Breast epithelium (tissue), 4 donors: ENCODE measurements around the gene PLA2G4C. TPM values are rescaled to one million over a fixed set of nuclear protein-coding genes. Genes with fewer than 3 reads are reported as not detected.

Experiments
- DNase-seq, 2 donors: peaks; one replicate each; pipeline ENCODE4 v3.0.0-alpha.2; 2019; ENCODE audit warnings: low spot score in 2 of 2
- H3K27ac ChIP-seq, 2 donors: fragments of 200-600 bp; sonication (generic) in 1 of 2; one replicate each; pipeline ENCODE4 v1.5.1; 2016 to 2019; ENCODE audit warnings: mild to moderate bottlenecking in 1 of 2
- H3K27me3 ChIP-seq, 2 donors: fragments of 200-600 bp; sonication (generic) in 1 of 2; one replicate each; pipeline versions ENCODE4 v1.5.1 to v1.6.0; 2017 to 2019; ENCODE audit warnings: control low read depth in 1 of 2, mild to moderate bottlenecking in 1 of 2
- H3K36me3 ChIP-seq: fragments of 200-600 bp; one replicate; pipeline ENCODE4 v1.5.1; 2019
- H3K4me1 ChIP-seq, 2 donors: fragments of 200-600 bp; sonication (generic); one replicate each; pipeline ENCODE4 v1.5.1; 2016 to 2019; ENCODE audit warnings: control low read depth in 1 of 2
- H3K4me3 ChIP-seq, 3 donors: fragments of 200-600 bp; sonication (generic); 1 replicate in 2 of 3; 2 replicates in 1 of 3; pipeline ENCODE4 v1.5.1; 2016 to 2019; ENCODE audit warnings: mild to moderate bottlenecking in 3 of 3, moderate library complexity in 2 of 3
- H3K9me3 ChIP-seq, 2 donors: fragments of 200-600 bp; sonication (generic) in 1 of 2; one replicate each; pipeline ENCODE4 v1.5.1; 2016 to 2019; ENCODE audit warnings: control low read depth in 1 of 2
- POLR2A ChIP-seq: fragments of 450-650 bp; IDR thresholded peaks from one replicate; pipeline ENCODE4 v1.6.1; 2016; ENCODE audit warnings: antibody characterized with exemption, mild to moderate bottlenecking, moderate library complexity
- POLR2AphosphoS5 ChIP-seq, 3 donors: sonication (generic); formaldehyde crosslinking; IDR thresholded peaks; one replicate each; pipeline ENCODE4 v1.6.1; 2017; ENCODE audit warnings: antibody characterized with exemption in 3 of 3
- intact Hi-C: fragments of 100-400 bp; cut with DNase I; formaldehyde crosslinking; loops from one replicate; pipeline ENCODE4 v1.15.1; 2023; ENCODE audit warnings: low total_unique reads
- total RNA-seq, 3 donors: library from RNA; depleted of rRNA; stranded (reverse); fragments of >200 nt; gene quantifications; one replicate each; pipeline ENCODE4 v1.1.0, GENCODE V29; 2016
- TF ChIP-seq, protein P1 (sequence below), 3 donors: fragments of 450-650 bp; IDR thresholded peaks; one replicate each; pipeline ENCODE4 v1.5.1; 2016 to 2017; ENCODE audit warnings: antibody characterized with exemption in 3 of 3, mild to moderate bottlenecking in 3 of 3, moderate library complexity in 3 of 3

Gene PLA2G4C
- total RNA-seq, 3 donors from 2014 or later, result 2.6 to 10.5 (median 5.1) TPM

DNA sequence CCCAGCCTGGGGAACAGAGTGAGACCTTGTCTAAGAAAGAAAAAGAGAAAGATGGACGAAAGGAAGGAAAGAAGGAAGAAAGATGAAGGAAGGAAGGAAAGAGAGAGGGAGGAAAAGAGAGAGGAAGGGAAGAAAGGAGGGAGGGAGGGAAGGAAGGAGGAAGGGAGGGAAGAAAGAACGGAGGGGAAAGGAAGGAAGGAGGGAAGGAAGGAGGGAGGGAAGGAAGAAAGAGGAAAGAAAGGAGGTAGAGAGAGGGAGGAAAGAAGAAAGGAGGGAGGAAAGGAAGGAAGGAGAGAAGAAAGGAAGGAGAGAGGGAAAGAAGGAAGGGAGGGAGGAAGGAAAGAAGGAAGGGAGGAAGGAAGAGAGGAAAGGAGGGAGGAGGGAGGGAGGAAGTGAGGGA, 87.6 kb downstream of the PLA2G4C start:
- peaks cover 0 to 29% of the 10 kb centered on the region in 2 donors for H3K27me3 ChIP-seq
- no peak overlapping the region for H3K27ac ChIP-seq

DNA sequence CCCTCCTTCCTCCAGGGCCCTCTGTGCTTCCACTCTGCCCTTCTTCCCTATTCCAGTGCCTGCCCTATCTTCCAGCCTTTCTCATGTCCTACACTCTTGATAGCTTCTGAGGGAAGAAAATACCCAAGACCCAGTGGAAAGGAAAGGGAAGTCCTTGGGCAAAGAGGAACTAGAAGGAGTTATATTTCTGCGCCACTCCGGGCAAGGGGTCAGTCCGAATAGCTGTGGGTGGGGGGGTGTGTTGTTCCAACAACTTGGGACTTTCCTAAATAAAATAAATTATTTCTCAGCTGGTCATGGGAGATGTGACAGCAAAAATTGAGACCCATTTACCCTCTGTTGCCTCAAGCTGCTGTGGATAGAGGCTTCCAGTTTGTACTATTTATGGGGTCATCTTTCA, 89.9 kb downstream of the PLA2G4C start:
- intact Hi-C loops, result no loop called here
- no peaks in the 10 kb centered on the region for H3K36me3 ChIP-seq
- no peaks in the 10 kb centered on the region for H3K4me1 ChIP-seq
- DNase-seq, result no peak
- H3K27me3 ChIP-seq, result peaks cover 0 to 21% of the 10 kb centered on the region in 2 donors
- H3K4me3 ChIP-seq, result no peak overlapping the region
- H3K9me3 ChIP-seq, result no peaks in the 10 kb centered on the region
- H3K27ac ChIP-seq, result no peak overlapping the region
- TF ChIP-seq, protein P1, sequence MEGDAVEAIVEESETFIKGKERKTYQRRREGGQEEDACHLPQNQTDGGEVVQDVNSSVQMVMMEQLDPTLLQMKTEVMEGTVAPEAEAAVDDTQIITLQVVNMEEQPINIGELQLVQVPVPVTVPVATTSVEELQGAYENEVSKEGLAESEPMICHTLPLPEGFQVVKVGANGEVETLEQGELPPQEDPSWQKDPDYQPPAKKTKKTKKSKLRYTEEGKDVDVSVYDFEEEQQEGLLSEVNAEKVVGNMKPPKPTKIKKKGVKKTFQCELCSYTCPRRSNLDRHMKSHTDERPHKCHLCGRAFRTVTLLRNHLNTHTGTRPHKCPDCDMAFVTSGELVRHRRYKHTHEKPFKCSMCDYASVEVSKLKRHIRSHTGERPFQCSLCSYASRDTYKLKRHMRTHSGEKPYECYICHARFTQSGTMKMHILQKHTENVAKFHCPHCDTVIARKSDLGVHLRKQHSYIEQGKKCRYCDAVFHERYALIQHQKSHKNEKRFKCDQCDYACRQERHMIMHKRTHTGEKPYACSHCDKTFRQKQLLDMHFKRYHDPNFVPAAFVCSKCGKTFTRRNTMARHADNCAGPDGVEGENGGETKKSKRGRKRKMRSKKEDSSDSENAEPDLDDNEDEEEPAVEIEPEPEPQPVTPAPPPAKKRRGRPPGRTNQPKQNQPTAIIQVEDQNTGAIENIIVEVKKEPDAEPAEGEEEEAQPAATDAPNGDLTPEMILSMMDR (IDR thresholded peaks at IDR 0.05), result no peak
- TF ChIP-seq POLR2AphosphoS5 (IDR thresholded peaks at IDR 0.05), result no peak
- TF ChIP-seq POLR2A, result no peak

More for the DNA sequence above, 87.6 kb downstream of the PLA2G4C start:
- TF ChIP-seq POLR2AphosphoS5 (IDR thresholded peaks at IDR 0.05), result no peak
- TF ChIP-seq, protein P1 (IDR thresholded peaks at IDR 0.05), result no peak
- TF ChIP-seq POLR2A, result no peak
- Histone ChIP-seq H3K9me3 (no peaks in the 10 kb centered on the region), H3K4me3 (no peak overlapping the region), H3K36me3 (no peaks in the 10 kb centered on the region), H3K4me1 (no peaks in the 10 kb centered on the region)
- intact Hi-C loops, result no loop called here
- DNase-seq, result no peak

DNA sequence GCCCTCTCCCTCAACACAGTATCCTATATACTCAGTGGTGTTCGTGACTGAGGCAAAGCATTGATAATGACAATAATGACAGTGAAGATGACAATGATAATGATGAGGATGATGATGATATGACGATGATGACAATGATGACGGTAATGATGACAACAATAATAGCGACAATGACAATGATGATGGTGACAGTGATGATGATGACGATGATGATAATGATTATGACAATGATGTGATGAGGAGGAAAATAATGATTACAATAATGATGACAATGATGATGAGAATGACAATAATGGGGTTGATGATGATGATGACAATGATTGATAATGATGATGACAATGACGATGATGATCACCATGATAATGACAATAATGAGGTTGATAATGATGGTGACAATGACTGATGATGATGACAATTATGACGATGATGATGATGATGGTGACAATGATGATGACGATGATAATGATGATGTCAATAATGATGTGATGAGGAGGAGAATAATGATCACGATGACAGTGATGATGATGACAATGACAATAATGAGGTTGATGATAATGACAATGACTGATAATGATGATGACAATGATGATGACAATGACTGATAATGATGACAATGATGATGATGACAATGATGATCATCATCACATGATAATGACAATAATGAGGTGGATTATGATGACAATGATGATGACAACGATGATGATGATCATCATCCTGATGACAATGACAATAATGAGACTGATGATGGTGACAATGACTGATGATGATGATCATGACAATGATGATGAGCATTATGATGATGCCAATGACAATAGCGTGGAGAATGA, 99.5 kb downstream of the PLA2G4C start:
- peaks cover 0 to 6% of the 10 kb centered on the region in 2 donors for H3K9me3 ChIP-seq
- H3K4me3 ChIP-seq, result no peak overlapping the region
- H3K27ac ChIP-seq, result no peak overlapping the region
- H3K36me3 ChIP-seq, result no peaks in the 10 kb centered on the region
- intact Hi-C loops, result no loop called here
- H3K27me3 ChIP-seq, result peaks cover 0 to 4% of the 10 kb centered on the region in 2 donors
- TF ChIP-seq, protein P1 (IDR thresholded peaks at IDR 0.05), result no peak
- no peak for TF ChIP-seq POLR2A
- TF ChIP-seq POLR2AphosphoS5 (IDR thresholded peaks at IDR 0.05), result no peak
- no peak for DNase-seq
- H3K4me1 ChIP-seq, result no peaks in the 10 kb centered on the region

DNA sequence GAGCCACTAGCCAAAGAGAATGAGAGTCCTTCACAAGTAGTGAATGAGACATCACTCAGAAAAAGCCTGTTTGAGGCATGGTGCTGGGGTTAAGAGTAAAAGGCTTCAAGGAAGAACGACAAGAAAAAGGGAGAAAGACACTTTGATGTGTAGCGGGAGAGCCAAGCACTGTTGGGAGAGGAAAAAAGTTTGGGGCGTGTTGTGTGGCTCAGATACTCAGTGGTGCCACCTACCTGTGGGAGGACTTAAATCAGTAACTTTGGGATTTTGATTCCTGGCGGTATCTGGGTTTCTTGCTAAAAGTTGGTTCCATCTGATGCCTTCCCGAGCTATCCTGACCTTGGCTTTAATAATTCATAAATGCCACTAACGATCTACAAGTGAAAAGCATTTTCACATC, 103.9 kb downstream of the PLA2G4C start:
- H3K4me3 ChIP-seq, result no peak overlapping the region
- H3K4me1 ChIP-seq, result no peaks in the 10 kb centered on the region
- TF ChIP-seq POLR2AphosphoS5 (IDR thresholded peaks at IDR 0.05) (no peak), POLR2A (no peak)
- TF ChIP-seq, protein P1 (IDR thresholded peaks at IDR 0.05), result no peak
- no peak for DNase-seq
- no peaks in the 10 kb centered on the region for H3K36me3 ChIP-seq
- H3K9me3 ChIP-seq, result peaks cover 0 to 6% of the 10 kb centered on the region in 2 donors
- intact Hi-C loops, result no loop called here
- peaks cover 0 to 7% of the 10 kb centered on the region in 2 donors for H3K27me3 ChIP-seq
- H3K27ac ChIP-seq, result no peak overlapping the region

DNA sequence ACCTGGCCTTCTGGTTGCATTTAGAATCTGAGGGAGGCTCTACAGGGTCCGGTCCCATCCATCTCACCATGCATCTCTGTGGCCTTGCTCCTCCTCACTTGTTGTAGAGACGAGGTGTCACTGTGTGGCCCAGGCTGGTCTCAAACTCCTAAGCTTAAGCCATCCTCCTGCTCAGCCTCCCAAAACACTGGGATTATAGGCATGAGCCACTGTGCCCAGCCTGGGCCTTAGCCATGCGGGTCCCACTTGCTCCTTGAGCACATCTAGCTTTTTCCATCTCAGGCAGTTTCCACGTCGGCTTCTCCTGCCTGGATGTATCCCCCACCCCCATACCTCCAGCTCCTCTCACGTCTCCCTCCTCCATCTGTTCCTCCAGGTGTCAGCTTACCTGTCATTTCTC, 106.4 kb downstream of the PLA2G4C start:
- Histone ChIP-seq H3K9me3 (peaks cover 0 to 18% of the 10 kb centered on the region in 2 donors), H3K4me1 (no peaks in the 10 kb centered on the region), H3K27me3 (peaks cover 0 to 7% of the 10 kb centered on the region in 2 donors), H3K36me3 (no peaks in the 10 kb centered on the region), H3K27ac (no peak overlapping the region), H3K4me3 (no peak overlapping the region)
- intact Hi-C loops, result no loop called here
- DNase-seq, result no peak
- TF ChIP-seq POLR2A (no peak), POLR2AphosphoS5 (IDR thresholded peaks at IDR 0.05) (no peak)
- TF ChIP-seq, protein P1 (IDR thresholded peaks at IDR 0.05), result no peak
